HG03378 (cell line): ENCODE data around the gene KLRC4.
"Not testable (repeated sequence)": the region's sequence is repeated elsewhere in the genome, so short reads cannot be mapped to it uniquely, and the experiment has no call there.

Source experiments
- ATAC-seq: cut with Tn5 transposase; IDR thresholded peaks from one replicate; pipeline ENCODE4 v1.9.1; 2021; ENCODE audit warnings: mild to moderate bottlenecking, moderate library complexity; ENCODE audit not compliant: unreplicated experiment

The KLRC4 gene

DNA sequence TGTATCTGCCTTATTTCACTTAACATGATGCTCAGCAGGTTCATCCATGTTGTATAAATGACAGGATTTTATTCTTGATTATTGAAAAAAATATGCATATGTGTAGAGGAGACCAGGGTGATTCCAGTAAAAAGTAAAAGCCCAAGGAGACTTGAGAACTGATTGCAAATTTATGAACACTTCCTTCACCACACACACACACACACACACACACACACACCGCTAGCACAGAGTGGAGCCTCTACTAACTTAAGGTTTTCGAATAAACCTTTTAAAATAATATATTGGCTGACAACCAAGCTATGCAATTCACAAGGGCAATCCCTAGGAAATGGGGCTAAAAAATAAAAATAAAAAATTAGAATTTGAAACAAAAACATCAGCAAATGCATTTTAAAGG, 11.4 kb downstream of the KLRC4 start:
- no peak for ATAC-seq

DNA sequence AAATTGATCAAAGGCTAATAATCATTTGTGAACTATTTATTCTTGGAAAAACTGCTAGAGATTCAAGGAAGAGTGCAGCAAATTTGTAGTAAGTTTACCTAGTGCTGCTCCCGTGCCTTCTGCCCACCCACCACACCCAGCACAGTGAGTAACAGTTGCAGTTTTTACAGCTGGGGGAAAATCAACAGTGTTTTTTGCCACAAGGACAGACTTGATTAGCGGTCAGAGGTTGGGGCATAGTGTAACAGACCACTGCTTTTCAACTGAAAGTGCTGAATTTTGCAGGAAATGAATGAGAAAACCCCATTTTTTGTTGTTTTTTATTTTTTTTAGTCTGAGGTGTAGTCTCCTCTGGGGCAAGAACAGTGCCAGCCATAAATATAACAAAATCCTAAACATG, 12.3 kb downstream of the KLRC4 start:
- ATAC-seq = no peak

GRCh38 chr12:10396176-10396575, 13.4 kb downstream of the KLRC4 start:
- ATAC-seq = not testable (repeated sequence)

DNA sequence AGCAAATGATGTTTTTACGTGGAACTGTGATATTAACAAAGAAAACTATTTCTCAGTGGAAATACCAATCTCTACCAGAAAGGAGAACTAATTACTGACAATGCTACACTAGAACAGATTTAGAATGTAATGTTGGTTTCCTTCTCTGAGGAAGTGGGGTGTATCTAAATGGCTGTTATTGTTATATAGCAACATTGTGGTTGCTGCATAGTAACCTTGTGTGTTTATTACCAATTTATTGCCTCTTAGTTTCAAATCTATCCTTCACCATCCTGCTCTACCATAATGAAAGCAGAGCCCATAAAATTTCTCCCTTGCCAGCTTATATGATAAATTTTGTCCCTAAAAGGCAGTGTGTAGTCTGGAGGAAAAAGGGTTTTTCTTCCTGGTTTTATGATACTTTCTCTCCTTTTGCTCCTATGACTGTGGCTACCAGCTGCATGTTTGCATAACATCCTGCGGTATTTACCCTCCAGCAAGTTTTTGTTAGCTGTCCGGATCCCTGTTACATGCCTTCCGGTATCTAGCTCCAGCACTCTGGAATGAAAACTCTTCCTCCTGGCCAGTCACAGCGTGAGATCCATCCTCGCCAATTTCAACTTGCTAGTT, 14.1 kb downstream of the KLRC4 start:
- ATAC-seq = peak; percentile 85

DNA sequence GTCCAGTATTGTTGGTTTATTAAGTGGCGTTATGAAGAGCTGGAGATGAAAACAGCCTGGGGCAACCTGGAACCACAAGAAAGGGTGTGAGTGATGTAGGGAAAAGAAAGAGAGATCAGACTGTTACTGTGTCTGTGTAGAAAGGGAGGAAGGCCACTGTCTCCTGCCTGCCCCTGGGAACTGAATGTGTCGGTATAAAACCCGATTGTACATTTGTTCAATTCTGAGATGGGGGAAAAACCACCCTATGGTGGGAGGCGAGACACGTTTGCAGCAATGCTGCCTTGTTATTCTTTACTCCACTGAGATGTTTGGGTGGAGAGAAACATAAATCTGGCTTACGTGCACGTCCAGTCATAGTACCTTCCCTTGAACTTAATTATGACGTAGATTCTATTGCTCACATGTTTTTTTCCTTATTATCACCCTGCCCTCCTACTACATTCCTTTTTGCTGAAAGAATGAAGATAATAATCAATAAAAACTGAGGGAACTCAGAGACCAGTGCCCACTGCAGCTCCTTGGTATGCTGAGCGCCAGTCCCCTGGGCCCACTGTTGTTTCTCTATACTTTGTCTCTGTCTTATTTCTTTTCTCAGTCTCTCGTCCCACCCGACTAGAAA, 14.9 kb downstream of the KLRC4 start:
- ATAC-seq = not testable (repeated sequence)

GRCh38 chr12:10393291-10393690, 16.3 kb downstream of the KLRC4 start:
- ATAC-seq = no peak

DNA sequence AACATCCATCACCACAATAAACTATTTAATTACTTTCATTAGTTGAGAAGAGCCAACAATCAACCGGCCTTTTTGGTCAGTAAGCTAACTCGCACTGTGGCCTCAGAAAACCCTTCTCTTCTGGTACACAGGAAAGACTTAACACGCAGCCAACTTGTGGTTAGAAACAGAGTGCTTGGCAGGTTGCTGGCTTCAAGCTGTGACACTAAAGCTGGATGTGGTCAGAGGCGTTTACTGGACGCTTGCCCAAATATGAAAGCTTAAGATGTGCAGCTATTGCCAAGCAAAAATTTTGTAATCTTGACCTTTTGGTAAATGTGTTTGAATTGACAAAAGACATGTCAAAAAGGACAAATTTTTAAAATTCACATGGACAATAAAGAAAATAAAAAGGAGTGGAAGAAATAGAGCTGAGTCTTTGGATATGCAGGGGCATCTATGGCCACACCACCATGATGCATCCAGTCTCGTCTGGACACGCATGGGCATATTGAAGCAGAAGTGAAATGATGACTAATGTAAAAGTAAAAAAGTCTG, 17.1 kb downstream of the KLRC4 start:
- peak; percentile 64 for ATAC-seq

GRCh38 chr12:10390991-10391390, 18.6 kb downstream of the KLRC4 start:
- ATAC-seq = not testable (repeated sequence)

GRCh38 chr12:10389904-10390303, 19.7 kb downstream of the KLRC4 start, which contains the start of gene KLRK1:
KLRK1 (minus strand) TSS chr12:10390041; CDS start chr12:10388810, 1,231 bp downstream.
- no peak for ATAC-seq

- ATAC-seq = no peak
These were observed 20.7 kb downstream of the KLRC4 start for GRCh38 chr12:10388624-10389413.

- ATAC-seq = not testable (repeated sequence)
These were observed 22.1 kb downstream of the KLRC4 start for GRCh38 chr12:10387498-10387897.

DNA sequence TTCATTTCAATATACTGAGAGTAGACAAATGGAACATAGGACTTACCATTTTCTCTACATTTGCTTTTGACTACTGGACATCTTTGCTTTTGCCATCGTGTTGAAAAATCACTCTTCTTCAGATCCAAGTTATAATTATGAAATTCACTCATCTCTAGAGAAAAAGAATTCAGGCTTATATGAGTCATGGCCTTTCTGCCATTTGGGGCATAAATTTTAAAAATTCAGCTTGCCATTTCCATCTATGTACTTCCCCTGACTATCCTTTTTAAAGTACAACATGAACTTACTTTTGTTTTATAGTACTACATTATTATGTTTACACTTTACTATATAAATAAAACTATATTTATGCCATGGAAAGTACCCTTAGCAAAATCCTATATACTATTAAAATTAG, 22.7 kb downstream of the KLRC4 start:
- no peak for ATAC-seq

GRCh38 chr12:10385166-10385613, 24.4 kb downstream of the KLRC4 start:
- ATAC-seq = no peak

- ATAC-seq = no peak
These were observed 25.4 kb downstream of the KLRC4 start for GRCh38 chr12:10384191-10384590.

- ATAC-seq = no peak
These were observed 27.5 kb downstream of the KLRC4 start for GRCh38 chr12:10381928-10382628.

- not testable (repeated sequence) for ATAC-seq
These were observed 30.8 kb downstream of the KLRC4 start for GRCh38 chr12:10378737-10379136.

DNA sequence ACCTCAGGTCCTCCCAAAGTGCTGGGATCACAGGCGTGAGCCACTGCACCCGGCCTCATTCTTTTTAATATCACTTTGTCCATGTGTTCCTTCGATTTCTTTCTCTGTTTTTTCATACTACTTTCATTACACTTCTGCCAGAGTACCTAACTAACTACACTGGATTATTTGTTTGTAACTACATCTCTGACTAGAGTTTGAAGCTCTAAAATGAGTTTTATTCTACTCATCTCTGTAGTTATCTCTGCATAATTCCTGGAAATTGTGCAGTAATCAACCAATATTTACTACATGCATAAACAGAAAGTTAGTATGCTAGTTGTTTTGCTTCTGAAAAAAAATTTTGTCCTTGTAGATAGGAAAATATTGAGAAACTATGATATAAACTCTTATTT, 34.9 kb downstream of the KLRC4 start:
- no peak for ATAC-seq

- no peak for ATAC-seq
These were observed 37.0 kb downstream of the KLRC4 start for GRCh38 chr12:10372559-10372958.

GRCh38 chr12:10371893-10372535, 37.5 kb downstream of the KLRC4 start:
- ATAC-seq = not testable (repeated sequence)
